HG03175 (cell line): Measurements from ENCODE around the gene EME1.
"Not testable (repeated sequence)": the region's sequence is repeated elsewhere in the genome, so short reads cannot be mapped to it uniquely, and the experiment has no call there.

Source experiments
- ATAC-seq: cut with Tn5 transposase; IDR thresholded peaks from one replicate; pipeline ENCODE4 v1.9.1; 2021; ENCODE audit warnings: mild to moderate bottlenecking, moderate library complexity; ENCODE audit not compliant: unreplicated experiment

EME1 gene

GRCh38 chr17:50386510-50386909 is 13.5 kb downstream of the EME1 start:
- ATAC-seq = no peak

GRCh38 chr17:50388728-50389127 is 15.7 kb downstream of the EME1 start:
- ATAC-seq = no peak

GRCh38 chr17:50389534-50389933 is 16.5 kb downstream of the EME1 start:
- no peak for ATAC-seq

GRCh38 chr17:50392621-50393020 is 19.6 kb downstream of the EME1 start:
- ATAC-seq = no peak

- ATAC-seq = no peak
Observed at GRCh38 chr17:50393700-50394099, 20.7 kb downstream of the EME1 start.

- no peak for ATAC-seq
Observed at GRCh38 chr17:50394711-50395110, 21.7 kb downstream of the EME1 start.

GRCh38 chr17:50396261-50397110 is 23.5 kb downstream of the EME1 start:
- no peak for ATAC-seq

GRCh38 chr17:50397111-50397918 is 24.3 kb downstream of the EME1 start, which contains the start of gene LRRC59:
TSS of gene LRRC59 (minus strand) at chr17:50397523. CDS start at chr17:50397317, 206 bp downstream.
- peak; percentile 98 for ATAC-seq

GRCh38 chr17:50397919-50398285 is 24.9 kb downstream of the EME1 start:
- ATAC-seq = no peak

- ATAC-seq = not testable (repeated sequence)
Observed at GRCh38 chr17:50398672-50399071, 25.6 kb downstream of the EME1 start.

- not testable (repeated sequence) for ATAC-seq
Observed at GRCh38 chr17:50399591-50399990, 26.6 kb downstream of the EME1 start.

GRCh38 chr17:50405351-50405750 is 32.3 kb downstream of the EME1 start:
- not testable (repeated sequence) for ATAC-seq

GRCh38 chr17:50406578-50406977 is 33.5 kb downstream of the EME1 start:
- no peak for ATAC-seq

- no peak for ATAC-seq
Observed at GRCh38 chr17:50407921-50408320, 34.9 kb downstream of the EME1 start.

GRCh38 chr17:50412188-50412732 is 39.2 kb downstream of the EME1 start:
- ATAC-seq = no peak

- ATAC-seq = no peak
Observed at GRCh38 chr17:50414808-50415207, 41.8 kb downstream of the EME1 start.

GRCh38 chr17:50419577-50419976 is 46.5 kb downstream of the EME1 start:
- ATAC-seq = not testable (repeated sequence)

- ATAC-seq = no peak
Observed at GRCh38 chr17:50420419-50421112, 47.5 kb downstream of the EME1 start.

- no peak for ATAC-seq
Observed at GRCh38 chr17:50421308-50422051, 48.5 kb downstream of the EME1 start.

GRCh38 chr17:50422738-50423137 is 49.7 kb downstream of the EME1 start:
- no peak for ATAC-seq
